Measurements from ENCODE around the gene MYBL2. TPM values are rescaled to one million over a fixed set of nuclear protein-coding genes. Genes with fewer than 3 reads are reported as not detected.

MYBL2 gene
- total RNA-seq, 4 donors from 2014 or later = 1.5 to 27.2 (median 2.6) TPM

DNA sequence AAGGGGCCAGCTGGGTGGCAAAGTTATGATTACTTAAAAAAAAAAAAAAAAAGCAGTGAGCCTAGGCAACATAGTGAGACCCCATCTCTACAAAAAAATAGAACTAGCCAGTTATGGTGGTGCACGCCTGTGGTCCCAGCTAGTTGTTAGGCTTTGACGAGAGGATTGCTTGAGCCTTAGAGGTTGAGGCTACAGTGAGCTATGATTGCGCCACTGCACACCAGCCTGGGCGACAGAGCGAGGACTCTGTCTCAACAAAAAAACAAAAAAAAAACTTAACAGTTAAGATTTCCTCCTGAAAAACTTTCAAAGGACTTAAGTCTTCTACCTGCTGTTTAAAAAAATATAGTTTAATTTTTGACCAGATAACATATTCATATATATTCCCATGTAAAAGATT lies 57.5 kb downstream of the MYBL2 start:
- DNase-seq = no peak
- Histone ChIP-seq H3K9me3 (no peaks in the 10 kb centered on the region), H3K4me3 (no peak overlapping the region), H3K4me1 (no peaks in the 10 kb centered on the region), H3K36me3 (no peaks in the 10 kb centered on the region), H3K27me3 (no peaks in the 10 kb centered on the region), H3K27ac (no peak overlapping the region)
- no peak for TF ChIP-seq POLR2A (IDR thresholded peaks at IDR 0.05)
- TF ChIP-seq, protein P1, sequence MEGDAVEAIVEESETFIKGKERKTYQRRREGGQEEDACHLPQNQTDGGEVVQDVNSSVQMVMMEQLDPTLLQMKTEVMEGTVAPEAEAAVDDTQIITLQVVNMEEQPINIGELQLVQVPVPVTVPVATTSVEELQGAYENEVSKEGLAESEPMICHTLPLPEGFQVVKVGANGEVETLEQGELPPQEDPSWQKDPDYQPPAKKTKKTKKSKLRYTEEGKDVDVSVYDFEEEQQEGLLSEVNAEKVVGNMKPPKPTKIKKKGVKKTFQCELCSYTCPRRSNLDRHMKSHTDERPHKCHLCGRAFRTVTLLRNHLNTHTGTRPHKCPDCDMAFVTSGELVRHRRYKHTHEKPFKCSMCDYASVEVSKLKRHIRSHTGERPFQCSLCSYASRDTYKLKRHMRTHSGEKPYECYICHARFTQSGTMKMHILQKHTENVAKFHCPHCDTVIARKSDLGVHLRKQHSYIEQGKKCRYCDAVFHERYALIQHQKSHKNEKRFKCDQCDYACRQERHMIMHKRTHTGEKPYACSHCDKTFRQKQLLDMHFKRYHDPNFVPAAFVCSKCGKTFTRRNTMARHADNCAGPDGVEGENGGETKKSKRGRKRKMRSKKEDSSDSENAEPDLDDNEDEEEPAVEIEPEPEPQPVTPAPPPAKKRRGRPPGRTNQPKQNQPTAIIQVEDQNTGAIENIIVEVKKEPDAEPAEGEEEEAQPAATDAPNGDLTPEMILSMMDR (IDR thresholded peaks at IDR 0.05) = no peak

- Histone ChIP-seq H3K4me1 (no peaks in the 10 kb centered on the region), H3K27ac (no peak overlapping the region), H3K9me3 (no peaks in the 10 kb centered on the region), H3K36me3 (no peaks in the 10 kb centered on the region), H3K4me3 (no peak overlapping the region), H3K27me3 (no peaks in the 10 kb centered on the region)
- DNase-seq = no peak
- TF ChIP-seq POLR2A (IDR thresholded peaks at IDR 0.05) = no peak
- TF ChIP-seq, protein P1 (IDR thresholded peaks at IDR 0.05) = no peak
These were observed 58.8 kb downstream of the MYBL2 start for GRCh38 chr20:43725666-43726065.

GRCh38 chr20:43726333-43726732 lies 59.4 kb downstream of the MYBL2 start:
- Histone ChIP-seq H3K27me3 (no peaks in the 10 kb centered on the region), H3K36me3 (no peaks in the 10 kb centered on the region), H3K27ac (no peak overlapping the region), H3K4me3 (no peak overlapping the region), H3K4me1 (no peaks in the 10 kb centered on the region), H3K9me3 (no peaks in the 10 kb centered on the region)
- TF ChIP-seq POLR2A (IDR thresholded peaks at IDR 0.05) = no peak
- TF ChIP-seq, protein P1 (IDR thresholded peaks at IDR 0.05) = no peak
- no peak for DNase-seq

DNA sequence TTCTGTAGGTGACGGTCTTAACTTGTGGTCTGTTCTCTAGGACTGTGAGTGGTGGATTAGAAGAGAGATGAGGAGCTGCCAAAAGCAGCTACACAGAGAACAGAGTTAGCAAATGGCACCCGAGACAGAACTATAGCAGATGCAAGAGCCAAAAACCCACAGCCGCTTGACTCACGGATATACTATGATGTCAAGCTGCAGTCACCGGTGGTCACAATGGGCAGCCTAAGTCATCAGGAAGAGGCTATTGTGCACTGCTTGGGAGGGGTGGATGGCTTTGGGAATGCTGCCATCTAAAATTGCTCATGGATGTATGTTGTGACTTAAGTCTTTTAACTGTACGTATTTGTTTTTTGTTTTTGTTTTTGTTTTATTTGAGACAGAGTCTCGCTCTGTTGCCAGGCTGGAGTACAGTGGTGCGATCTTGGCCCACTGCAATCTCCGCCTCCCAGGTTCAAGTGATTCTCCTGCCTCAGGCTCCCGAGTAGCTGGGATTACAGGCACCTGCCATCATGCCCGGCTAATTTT lies 60.0 kb downstream of the MYBL2 start, which contains the start of gene GTSF1L:
Gene GTSF1L (minus strand): TSS at position 192 of the 528 bp plus-strand sequence. CDS start 308 bp downstream, outside the sequence.
- TF ChIP-seq, protein P1 (IDR thresholded peaks at IDR 0.05) = no peak
- TF ChIP-seq POLR2A (IDR thresholded peaks at IDR 0.05) = no peak
- Histone ChIP-seq H3K27ac (no peak within 1 kb of the TSS), H3K36me3 (no peaks in the 10 kb centered on the region), H3K9me3 (no peaks in the 10 kb centered on the region), H3K27me3 (no peaks in the 10 kb centered on the region), H3K4me1 (no peaks in the 10 kb centered on the region), H3K4me3 (no peak within 1 kb of the TSS)
- DNase-seq = no peak

- Histone ChIP-seq H3K27ac (no peak overlapping the region), H3K4me1 (no peaks in the 10 kb centered on the region), H3K4me3 (no peak overlapping the region), H3K9me3 (no peaks in the 10 kb centered on the region), H3K36me3 (no peaks in the 10 kb centered on the region), H3K27me3 (no peaks in the 10 kb centered on the region)
- TF ChIP-seq, protein P1 (IDR thresholded peaks at IDR 0.05) = no peak
- peak in 2 of 3 donors; percentile 63 to 72 for DNase-seq
These were observed 61.2 kb downstream of the MYBL2 start for GRCh38 chr20:43727980-43728590.

All from Peyer's patch (tissue), 4 donors.